Activated naive CD4-positive, alpha-beta T cell treated with anti-CD3 and anti-CD28 coated beads, Interleukin-2, amount 50 U/mL, for 72 hours (primary cell): ENCODE measurements around the gene TMEM191B. TPM values are rescaled to one million over a fixed set of nuclear protein-coding genes. Genes with fewer than 3 reads are reported as not detected.
"Not testable (repeated sequence)": the region's sequence is repeated elsewhere in the genome, so short reads cannot be mapped to it uniquely, and the experiment has no call there.

ENCODE experiments used
- ATAC-seq, 2 donors: fragments of 150-1000 bp; cut with Tn5 transposase; 2 replicates each; pipeline ENCODE4 v1.10.0; 2021; ENCODE audit warnings: mild to moderate bottlenecking in 2 of 2, moderate library complexity in 2 of 2
- DNase-seq, 2 donors: peaks; one replicate each; pipeline ENCODE4 v3.0.0; 2021 to 2022; ENCODE audit warnings: low spot score in 2 of 2
- H3K27ac Mint-ChIP-seq, 2 donors: one replicate each; pipeline ENCODE4 v1.8.0; 2022; ENCODE audit warnings: mild to moderate bottlenecking in 2 of 2, mixed read lengths in 2 of 2
- H3K36me3 Mint-ChIP-seq, 2 donors: one replicate each; pipeline ENCODE4 v1.8.0; 2022; ENCODE audit warnings: mixed read lengths in 2 of 2
- H3K9me3 Mint-ChIP-seq, 2 donors: one replicate each; pipeline ENCODE4 v1.8.0; 2022; ENCODE audit warnings: mixed read lengths in 2 of 2
- total RNA-seq, 2 donors: library from RNA; stranded (reverse); gene quantifications; one replicate each; pipeline ENCODE4 v1.2.3, GENCODE V29; 2022

The TMEM191B gene
- total RNA-seq, 2 donors from 2014 or later: 1.3 to 1.9 TPM

- H3K36me3 Mint-ChIP-seq, H3K9me3 Mint-ChIP-seq, H3K27ac Mint-ChIP-seq, ATAC-seq, DNase-seq: not testable (repeated sequence)
These were observed 23.4 kb downstream of the TMEM191B start for GRCh38 chr22:18551046-18551445.

GRCh38 chr22:18552839-18553597 lies 25.4 kb downstream of the TMEM191B start:
- ATAC-seq: peak in 1 of 2 donors; percentile 28
- not testable (repeated sequence) for DNase-seq, H3K9me3 Mint-ChIP-seq, H3K27ac Mint-ChIP-seq, H3K36me3 Mint-ChIP-seq

- H3K36me3 Mint-ChIP-seq, DNase-seq, H3K9me3 Mint-ChIP-seq, H3K27ac Mint-ChIP-seq, ATAC-seq: not testable (repeated sequence)
These were observed 27.0 kb downstream of the TMEM191B start for GRCh38 chr22:18554280-18555256.

GRCh38 chr22:18558516-18558915 lies 30.9 kb downstream of the TMEM191B start:
- ATAC-seq, DNase-seq: not testable (repeated sequence)

GRCh38 chr22:18558939-18559338 lies 31.3 kb downstream of the TMEM191B start:
- DNase-seq, ATAC-seq, H3K36me3 Mint-ChIP-seq, H3K9me3 Mint-ChIP-seq, H3K27ac Mint-ChIP-seq: not testable (repeated sequence)

More at GRCh38 chr22:18558516-18558915, 30.9 kb downstream of the TMEM191B start:
- H3K9me3 Mint-ChIP-seq, H3K36me3 Mint-ChIP-seq, H3K27ac Mint-ChIP-seq: not testable (repeated sequence)

GRCh38 chr22:18560099-18560974 lies 32.7 kb downstream of the TMEM191B start:
- ATAC-seq: peak; percentile 96 to 97
- not testable (repeated sequence) for H3K27ac Mint-ChIP-seq, H3K36me3 Mint-ChIP-seq, H3K9me3 Mint-ChIP-seq, DNase-seq

GRCh38 chr22:18570509-18571246 lies 43.1 kb downstream of the TMEM191B start:
- ATAC-seq, H3K9me3 Mint-ChIP-seq, H3K27ac Mint-ChIP-seq, DNase-seq, H3K36me3 Mint-ChIP-seq: not testable (repeated sequence)

GRCh38 chr22:18573483-18574164 lies 46.0 kb downstream of the TMEM191B start:
- not testable (repeated sequence) for H3K27ac Mint-ChIP-seq, H3K9me3 Mint-ChIP-seq, ATAC-seq, H3K36me3 Mint-ChIP-seq, DNase-seq

- H3K9me3 Mint-ChIP-seq, DNase-seq, H3K36me3 Mint-ChIP-seq, H3K27ac Mint-ChIP-seq: not testable (repeated sequence)
- ATAC-seq: peak; percentile 72 to 77
These were observed 47.0 kb downstream of the TMEM191B start for GRCh38 chr22:18574555-18574954.

GRCh38 chr22:18575686-18576085 lies 48.1 kb downstream of the TMEM191B start:
- not testable (repeated sequence) for H3K36me3 Mint-ChIP-seq, ATAC-seq, DNase-seq, H3K9me3 Mint-ChIP-seq, H3K27ac Mint-ChIP-seq

- DNase-seq, H3K27ac Mint-ChIP-seq, H3K9me3 Mint-ChIP-seq, H3K36me3 Mint-ChIP-seq: not testable (repeated sequence)
- peak; percentile 30 to 46 for ATAC-seq
These were observed 49.7 kb downstream of the TMEM191B start for GRCh38 chr22:18577090-18577818.

- DNase-seq: peak in 1 of 2 donors; percentile 52
- not testable (repeated sequence) for H3K9me3 Mint-ChIP-seq, H3K36me3 Mint-ChIP-seq, H3K27ac Mint-ChIP-seq
- ATAC-seq: peak; percentile 90 to 94
These were observed 50.2 kb downstream of the TMEM191B start for GRCh38 chr22:18577847-18578246.
